NCI-H2107 treated with DMSO at 0.1 percent for 48 hours (cell line): ENCODE results near the gene ABTB1.
"Not testable (repeated sequence)": the region's sequence is repeated elsewhere in the genome, so short reads cannot be mapped to it uniquely, and the experiment has no call there.

Experiments
- DNase-seq: peaks from one replicate; lab custom pipeline; 2025; ENCODE audit not compliant: unreplicated experiment; lab: John Stamatoyannopoulos, UW

ABTB1 gene

DNA sequence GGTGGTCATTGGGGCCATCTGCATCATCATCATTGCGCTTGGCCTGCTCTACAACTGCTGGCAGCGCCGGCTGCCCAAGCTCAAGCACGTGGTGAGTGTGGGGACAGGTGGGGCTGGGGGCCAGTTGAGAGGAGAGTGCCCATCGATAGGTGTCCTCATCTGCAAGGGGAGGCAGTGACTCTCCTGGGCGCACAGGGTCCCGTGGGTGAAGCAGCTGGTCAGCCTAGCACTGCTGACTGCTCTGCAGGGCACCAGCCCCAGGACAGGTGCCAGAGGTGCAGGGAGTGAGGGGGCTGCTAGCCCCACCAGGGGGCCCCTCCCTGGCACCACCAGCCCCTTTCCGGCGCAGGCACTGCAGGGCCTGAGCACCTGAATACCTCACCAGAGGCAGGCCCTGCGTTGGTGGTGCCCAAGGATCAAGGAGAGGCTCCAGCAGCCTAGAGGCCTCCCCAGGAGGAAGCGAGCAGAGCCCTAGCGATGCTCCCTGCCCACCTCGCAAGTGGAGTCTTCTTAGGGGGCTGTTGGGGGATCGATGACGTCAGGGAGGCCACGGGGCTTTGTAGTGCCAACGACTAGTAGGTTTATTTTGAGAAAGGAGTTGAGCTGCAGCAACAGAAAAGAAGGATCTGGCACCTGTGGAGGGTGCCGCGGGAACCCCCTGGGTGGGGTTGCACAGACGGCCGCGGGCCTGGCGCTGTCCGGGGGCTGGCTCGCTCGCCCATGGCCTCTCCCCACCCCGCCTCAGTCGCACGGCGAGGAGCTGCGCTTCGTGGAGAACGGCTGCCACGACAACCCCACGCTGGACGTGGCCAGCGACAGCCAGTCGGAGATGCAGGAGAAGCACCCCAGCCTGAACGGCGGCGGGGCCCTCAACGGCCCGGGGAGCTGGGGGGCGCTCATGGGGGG is 976 bp upstream of the ABTB1 start:
- DNase-seq = no peak

GRCh38 chr3:127673191-127674100 is 694 bp downstream of the ABTB1 start:
- DNase-seq = peak; percentile 11

DNA sequence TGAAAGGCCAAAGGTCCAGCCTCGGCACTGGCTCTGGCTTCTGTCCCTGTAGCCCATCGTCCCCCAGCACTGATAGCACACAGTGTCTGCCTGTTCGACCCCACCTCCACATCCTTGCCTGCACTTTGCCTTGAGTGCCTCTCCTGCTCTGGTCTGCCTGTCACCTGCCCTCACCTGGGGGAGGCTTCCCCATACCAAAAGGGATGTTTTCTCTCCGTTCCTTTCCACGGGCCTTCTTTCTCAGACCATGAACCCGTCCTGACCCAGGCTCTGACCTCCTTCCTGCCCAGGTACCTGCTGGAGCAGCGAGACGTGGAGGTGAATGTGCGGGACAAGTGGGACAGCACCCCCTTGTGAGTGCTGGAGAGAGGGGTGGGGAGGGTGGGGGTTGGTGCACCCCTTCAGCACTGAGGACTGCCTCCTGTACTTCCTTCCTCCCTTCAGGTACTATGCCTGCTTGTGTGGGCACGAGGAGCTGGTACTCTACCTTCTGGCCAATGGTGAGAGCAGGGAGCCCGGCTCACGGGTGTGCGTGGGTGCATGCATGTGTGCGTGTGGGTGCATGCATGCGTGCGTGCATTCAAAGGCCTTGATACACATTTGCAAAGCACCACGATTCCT is 1.5 kb downstream of the ABTB1 start:
- DNase-seq = no peak

DNA sequence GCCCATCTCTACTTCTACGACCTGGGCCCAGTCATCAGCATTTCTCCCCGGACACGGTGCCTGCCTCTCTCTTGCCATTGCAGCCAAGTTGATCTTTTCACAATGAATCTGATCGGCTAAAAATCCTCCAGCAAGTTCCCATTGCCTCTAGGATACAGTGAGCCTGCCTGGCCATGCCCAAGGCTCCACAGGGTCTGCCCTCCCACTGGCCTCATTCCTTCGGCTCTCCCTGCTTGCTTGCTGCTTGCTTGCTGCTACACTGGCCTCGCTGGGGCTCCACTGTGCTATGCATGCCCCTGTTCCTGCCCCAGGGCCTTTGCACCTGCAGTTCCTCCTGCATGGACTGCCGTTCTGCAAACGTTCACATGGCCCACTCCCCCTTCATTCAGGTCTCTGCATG is 2.0 kb downstream of the ABTB1 start:
- no peak for DNase-seq

GRCh38 chr3:127675651-127676391 is 3.1 kb downstream of the ABTB1 start:
- no peak for DNase-seq

GRCh38 chr3:127676456-127676855 is 3.7 kb downstream of the ABTB1 start:
- DNase-seq = no peak

GRCh38 chr3:127676921-127677351 is 4.2 kb downstream of the ABTB1 start:
- no peak for DNase-seq

DNA sequence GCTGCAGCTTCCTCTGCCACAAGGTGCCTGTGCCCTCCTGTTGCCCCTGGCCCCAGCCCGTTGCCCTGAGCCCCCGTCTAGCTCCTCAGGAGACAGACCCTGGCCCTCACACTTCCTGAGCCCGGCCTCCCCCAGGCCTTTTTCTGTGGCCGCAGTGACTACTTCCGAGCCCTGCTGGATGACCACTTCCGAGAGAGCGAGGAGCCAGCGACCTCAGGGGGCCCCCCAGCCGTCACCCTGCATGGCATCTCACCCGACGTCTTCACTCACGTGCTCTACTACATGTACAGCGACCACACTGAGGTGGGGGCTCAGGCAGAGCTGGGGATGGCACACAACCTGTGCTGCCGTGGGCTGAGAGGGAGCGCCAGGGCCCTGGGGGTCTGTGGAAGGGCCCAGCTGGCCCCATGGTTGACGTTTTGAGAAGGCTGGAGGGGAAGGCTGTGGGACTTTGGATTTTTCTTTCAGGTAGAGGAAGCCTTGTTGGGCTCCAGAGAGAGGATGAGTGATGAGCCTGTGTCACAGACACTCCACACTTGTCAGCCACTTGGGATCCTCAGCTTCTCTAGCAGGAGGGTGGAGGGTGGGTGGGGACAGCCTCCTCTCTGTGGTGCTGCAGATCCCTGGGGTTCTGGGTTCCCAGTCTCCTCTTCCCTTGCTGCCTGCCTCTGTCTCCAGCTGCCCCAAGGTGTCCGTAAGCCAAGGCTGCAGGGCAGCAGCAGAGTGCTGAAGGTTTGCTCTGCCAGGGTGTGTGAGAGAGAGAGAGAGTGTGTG is 5.0 kb downstream of the ABTB1 start:
- DNase-seq = no peak

DNA sequence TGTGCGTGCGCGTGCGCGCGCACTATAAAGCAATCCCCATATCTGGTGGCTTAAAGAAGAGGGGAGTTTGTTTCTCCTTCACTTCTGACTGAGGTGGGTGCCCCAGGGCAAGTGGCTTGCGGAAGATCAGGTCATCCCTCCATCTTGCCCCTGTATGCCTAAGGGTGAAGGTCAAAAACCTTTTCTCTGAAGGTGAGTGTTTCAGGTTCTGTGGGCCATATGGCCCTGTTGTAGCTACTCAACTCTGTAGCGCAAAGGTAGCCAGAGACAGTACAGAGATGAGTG is 5.5 kb downstream of the ABTB1 start:
- DNase-seq = no peak

DNA sequence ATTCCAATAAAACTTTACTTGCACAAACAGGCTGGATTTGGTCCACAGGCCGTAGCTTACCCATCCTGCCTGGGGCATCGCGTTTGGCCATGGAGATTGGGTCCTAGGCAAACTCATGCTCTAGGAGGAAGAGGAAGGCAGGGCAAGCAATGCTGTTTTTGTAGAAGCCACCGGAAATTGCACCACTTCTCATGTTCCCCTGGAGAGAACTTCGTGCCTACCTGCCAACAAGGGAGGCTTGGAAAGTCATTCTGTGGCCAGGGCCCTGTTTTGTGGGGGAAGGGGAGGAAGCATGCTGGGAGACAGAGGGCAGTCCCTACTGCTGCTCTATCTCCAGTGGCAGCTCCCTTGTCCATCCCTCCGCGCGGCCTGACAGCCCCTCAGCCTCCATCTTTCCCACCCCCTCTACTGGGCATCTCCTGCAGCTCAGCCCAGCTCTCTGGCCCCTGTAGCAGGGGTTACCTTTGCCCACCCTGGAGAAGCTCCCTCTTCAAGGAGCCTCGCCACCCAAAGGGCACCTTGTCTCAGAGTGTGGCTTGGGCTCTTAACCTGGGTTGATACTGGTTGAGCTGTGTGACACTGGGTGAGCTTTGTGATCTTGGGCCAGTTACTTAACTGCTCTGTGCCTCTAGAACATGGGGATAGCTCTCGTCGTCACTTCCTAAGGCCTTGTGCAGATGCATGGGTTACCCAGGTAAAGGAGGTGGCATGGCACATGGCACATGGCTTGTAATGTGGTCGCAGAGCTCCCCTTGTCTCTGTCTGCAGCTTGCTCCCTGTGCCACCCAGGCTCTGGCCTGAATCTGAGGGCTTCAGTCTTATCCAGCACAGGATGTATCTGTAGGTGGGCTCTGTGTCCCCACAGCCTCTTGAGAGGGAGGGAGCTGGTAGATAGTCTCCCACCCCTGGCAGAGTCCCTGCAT is 6.1 kb downstream of the ABTB1 start:
- no peak for DNase-seq

DNA sequence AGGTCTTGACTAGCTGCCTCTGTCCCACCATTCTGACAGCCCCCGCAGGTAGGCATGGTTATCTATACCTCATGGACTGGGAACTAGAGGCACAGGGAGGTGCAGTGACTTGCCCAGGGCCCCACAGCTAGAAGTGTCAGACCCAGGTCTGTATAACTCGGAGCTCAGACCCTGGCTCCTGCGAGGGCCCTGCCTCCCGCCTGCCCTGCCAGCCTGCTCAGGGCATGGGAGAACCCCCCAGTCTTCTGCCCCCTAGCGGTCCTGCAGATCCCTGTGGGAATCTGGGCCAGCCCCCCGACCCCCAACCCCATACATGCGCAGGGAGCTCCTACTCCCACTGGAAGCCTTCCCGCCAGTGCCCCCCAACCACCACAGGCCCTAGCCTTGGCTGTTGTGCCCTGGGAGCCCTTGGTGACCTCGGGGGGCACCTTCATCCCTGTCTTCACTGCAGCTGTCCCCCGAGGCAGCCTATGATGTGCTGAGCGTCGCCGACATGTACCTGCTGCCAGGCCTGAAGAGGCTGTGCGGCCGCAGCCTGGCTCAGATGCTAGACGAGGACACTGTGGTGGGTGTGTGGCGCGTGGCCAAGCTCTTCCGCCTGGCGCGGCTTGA is 6.9 kb downstream of the ABTB1 start:
- DNase-seq = no peak

DNA sequence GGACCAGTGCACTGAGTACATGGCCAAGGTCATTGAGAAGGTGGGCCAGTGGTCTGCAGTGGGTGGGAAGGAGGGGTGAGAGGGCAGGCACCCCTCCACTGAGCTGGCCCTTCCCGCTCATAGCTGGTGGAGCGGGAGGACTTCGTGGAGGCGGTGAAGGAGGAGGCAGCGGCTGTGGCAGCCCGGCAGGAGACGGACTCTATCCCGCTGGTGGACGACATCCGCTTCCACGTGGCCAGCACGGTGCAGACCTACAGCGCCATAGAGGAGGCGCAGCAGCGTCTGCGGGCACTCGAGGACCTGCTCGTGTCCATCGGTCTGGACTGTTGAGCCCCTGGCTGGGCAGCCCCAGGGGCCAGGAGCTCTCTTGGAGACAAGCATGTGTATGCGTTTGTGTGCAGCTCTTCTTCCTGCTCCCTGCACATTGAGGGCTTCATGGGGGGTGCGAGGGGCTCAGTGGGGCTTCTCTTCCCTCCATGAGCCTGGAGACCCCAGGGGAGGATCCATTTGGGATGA is 7.5 kb downstream of the ABTB1 start:
- DNase-seq = no peak

GRCh38 chr3:127680798-127681221 is 8.1 kb downstream of the ABTB1 start:
- no peak for DNase-seq

GRCh38 chr3:127682175-127682554 is 9.4 kb downstream of the ABTB1 start:
- DNase-seq = not testable (repeated sequence)

DNA sequence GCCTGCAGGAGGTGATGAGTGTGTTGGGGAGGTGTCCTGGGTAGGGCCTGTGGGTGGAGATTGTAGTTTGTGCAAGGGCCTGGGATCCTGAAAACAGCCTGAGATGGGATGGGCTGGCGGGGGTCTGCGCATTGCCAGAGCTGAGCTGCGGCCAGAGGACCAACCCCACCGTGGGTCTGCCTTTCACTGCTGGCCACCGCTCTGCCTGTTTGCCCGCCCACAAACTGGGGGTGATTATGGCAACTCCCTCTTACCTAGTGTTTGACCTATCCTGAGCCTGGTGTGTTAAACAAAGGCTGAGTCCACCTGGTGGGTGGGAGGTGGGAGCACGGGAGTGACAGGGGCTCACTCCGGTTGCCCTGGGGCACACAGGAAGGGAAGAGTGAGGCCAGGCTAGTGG is 9.8 kb downstream of the ABTB1 start:
- no peak for DNase-seq

- DNase-seq = no peak
Observed at GRCh38 chr3:127684871-127685707, 12.3 kb downstream of the ABTB1 start.

DNA sequence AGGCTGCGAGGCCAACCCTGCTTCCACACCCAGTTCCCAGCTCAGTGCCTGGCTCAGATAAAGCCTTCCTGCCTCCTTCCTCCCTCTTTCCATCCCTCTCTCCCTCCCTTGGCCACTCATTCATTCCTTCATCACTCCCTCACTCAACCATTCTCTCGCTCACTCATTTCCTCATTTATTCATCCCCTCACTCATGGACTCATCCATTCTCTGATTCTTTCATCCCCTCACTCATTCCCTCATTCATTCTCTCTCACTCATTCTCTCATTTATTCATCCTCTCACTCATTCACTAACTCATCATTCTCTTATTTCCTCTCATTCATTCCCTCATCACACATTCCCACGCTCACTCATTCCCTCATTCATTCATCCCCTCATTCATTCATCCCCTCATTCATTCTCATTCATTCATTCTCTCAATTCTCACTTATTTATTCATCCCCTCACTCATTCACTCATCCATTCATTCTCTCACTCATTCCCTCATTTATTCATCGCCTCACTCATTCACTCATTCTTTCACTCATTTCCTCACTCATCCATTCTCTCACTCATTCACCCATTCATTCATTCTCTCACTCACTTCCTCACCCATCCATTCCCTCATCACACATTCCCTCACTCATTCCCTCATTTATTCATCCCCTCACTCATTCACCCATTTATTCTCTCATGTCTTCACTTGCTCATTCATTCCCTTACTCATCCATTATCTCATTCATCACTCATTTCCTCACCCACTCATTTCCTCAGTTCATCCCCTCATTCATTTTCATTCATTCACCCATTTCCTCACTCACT is 13.2 kb downstream of the ABTB1 start:
- DNase-seq = no peak
